ENCODE results near the gene OR2A12. TPM values are rescaled to one million over a fixed set of nuclear protein-coding genes. Genes with fewer than 3 reads are reported as not detected.

The OR2A12 gene
- total and polyA plus RNA-seq, 2 donors, result not detected

GRCh38 chr7:144063710-144064109 lies 22.4 kb upstream of the OR2A12 start:
- H3K27ac ChIP-seq (ENCODE audit: low read depth in 1 of 2, low read length in 1 of 2), result no peak overlapping the region
- H3K4me3 ChIP-seq (ENCODE audit: low read length in 2 of 2), result no peak overlapping the region
- WGBS, result 60% methylated on average over 3 of the region's 3 CpGs
- DNase-seq (ENCODE audit: low read depth in 6 of 9, low spot score in 9 of 9), result peak in 2 of 9 donors; percentile 4 to 6
- no peaks in the 10 kb centered on the region for H3K36me3 ChIP-seq (ENCODE audit: control insufficient read depth in 2 of 2, insufficient read depth in 2 of 2, low read length in 1 of 2)
- no peaks in the 10 kb centered on the region for H3K4me1 ChIP-seq (ENCODE audit: control insufficient read depth in 2 of 2, insufficient read depth in 2 of 2, low read length in 2 of 2)
- no peaks in the 10 kb centered on the region for H3K27me3 ChIP-seq (ENCODE audit: control insufficient read depth in 2 of 2, insufficient read depth in 1 of 2, low read length in 1 of 2)
- no peaks in the 10 kb centered on the region for H3K9me3 ChIP-seq (ENCODE audit: control insufficient read depth in 2 of 2, insufficient read depth in 1 of 2, low read length in 1 of 2)

GRCh38 chr7:144069511-144069910 lies 16.6 kb upstream of the OR2A12 start, which contains the start of gene OR2A25:
Gene OR2A25 (plus strand): TSS chr7:144069811. CDS start chr7:144074220, 4,409 bp downstream.
- 87% methylated on average over 1 of the region's 1 CpG for WGBS
- H3K9me3 ChIP-seq (ENCODE audit: control insufficient read depth in 2 of 2, insufficient read depth in 1 of 2, low read length in 1 of 2), result no peaks in the 10 kb centered on the region
- H3K4me3 ChIP-seq (ENCODE audit: low read length in 2 of 2), result no peak within 1 kb of the TSS
- no peak within 1 kb of the TSS for H3K27ac ChIP-seq (ENCODE audit: low read depth in 1 of 2, low read length in 1 of 2)
- H3K36me3 ChIP-seq (ENCODE audit: control insufficient read depth in 2 of 2, insufficient read depth in 2 of 2, low read length in 1 of 2), result no peaks in the 10 kb centered on the region
- H3K4me1 ChIP-seq (ENCODE audit: control insufficient read depth in 2 of 2, insufficient read depth in 2 of 2, low read length in 2 of 2), result no peaks in the 10 kb centered on the region
- no peak for DNase-seq (ENCODE audit: low read depth in 6 of 9, low spot score in 9 of 9)
- H3K27me3 ChIP-seq (ENCODE audit: control insufficient read depth in 2 of 2, insufficient read depth in 1 of 2, low read length in 1 of 2), result no peaks in the 10 kb centered on the region

- Histone ChIP-seq H3K27ac (ENCODE audit: low read depth in 1 of 2, low read length in 1 of 2) (no peak overlapping the region), H3K4me1 (ENCODE audit: control insufficient read depth in 2 of 2, insufficient read depth in 2 of 2, low read length in 2 of 2) (no peaks in the 10 kb centered on the region), H3K4me3 (ENCODE audit: low read length in 2 of 2) (no peak overlapping the region), H3K27me3 (ENCODE audit: control insufficient read depth in 2 of 2, insufficient read depth in 1 of 2, low read length in 1 of 2) (no peaks in the 10 kb centered on the region), H3K9me3 (ENCODE audit: control insufficient read depth in 2 of 2, insufficient read depth in 1 of 2, low read length in 1 of 2) (no peaks in the 10 kb centered on the region), H3K36me3 (ENCODE audit: control insufficient read depth in 2 of 2, insufficient read depth in 2 of 2, low read length in 1 of 2) (no peaks in the 10 kb centered on the region)
- 95% methylated on average over 2 of the region's 2 CpGs for WGBS
- DNase-seq (ENCODE audit: low read depth in 6 of 9, low spot score in 9 of 9), result no peak
Observed at GRCh38 chr7:144069953-144070352, 16.1 kb upstream of the OR2A12 start.

GRCh38 chr7:144074374-144074773 lies 11.7 kb upstream of the OR2A12 start:
- H3K4me1 ChIP-seq (ENCODE audit: control insufficient read depth in 2 of 2, insufficient read depth in 2 of 2, low read length in 2 of 2), result no peaks in the 10 kb centered on the region
- no peaks in the 10 kb centered on the region for H3K36me3 ChIP-seq (ENCODE audit: control insufficient read depth in 2 of 2, insufficient read depth in 2 of 2, low read length in 1 of 2)
- no peak overlapping the region for H3K4me3 ChIP-seq (ENCODE audit: low read length in 2 of 2)
- H3K27ac ChIP-seq (ENCODE audit: low read depth in 1 of 2, low read length in 1 of 2), result no peak overlapping the region
- H3K27me3 ChIP-seq (ENCODE audit: control insufficient read depth in 2 of 2, insufficient read depth in 1 of 2, low read length in 1 of 2), result no peaks in the 10 kb centered on the region
- 95% methylated on average over 8 of the region's 8 CpGs for WGBS
- H3K9me3 ChIP-seq (ENCODE audit: control insufficient read depth in 2 of 2, insufficient read depth in 1 of 2, low read length in 1 of 2), result no peaks in the 10 kb centered on the region
- DNase-seq (ENCODE audit: low read depth in 6 of 9, low spot score in 9 of 9), result no peak

GRCh38 chr7:144086730-144087129 lies 652 bp downstream of the OR2A12 start:
- 86% methylated on average over 4 of the region's 4 CpGs for WGBS
- H3K4me1 ChIP-seq (ENCODE audit: control insufficient read depth in 2 of 2, insufficient read depth in 2 of 2, low read length in 2 of 2), result no peaks in the 10 kb centered on the region

GRCh38 chr7:144087230-144087629 lies 1.2 kb downstream of the OR2A12 start:
- Histone ChIP-seq H3K9me3 (ENCODE audit: control insufficient read depth in 2 of 2, insufficient read depth in 1 of 2, low read length in 1 of 2) (no peaks in the 10 kb centered on the region), H3K4me3 (ENCODE audit: low read length in 2 of 2) (no peak overlapping the region), H3K27ac (ENCODE audit: low read depth in 1 of 2, low read length in 1 of 2) (no peak overlapping the region), H3K4me1 (ENCODE audit: control insufficient read depth in 2 of 2, insufficient read depth in 2 of 2, low read length in 2 of 2) (no peaks in the 10 kb centered on the region), H3K36me3 (ENCODE audit: control insufficient read depth in 2 of 2, insufficient read depth in 2 of 2, low read length in 1 of 2) (no peaks in the 10 kb centered on the region), H3K27me3 (ENCODE audit: control insufficient read depth in 2 of 2, insufficient read depth in 1 of 2, low read length in 1 of 2) (no peaks in the 10 kb centered on the region)
- no peak for DNase-seq (ENCODE audit: low read depth in 6 of 9, low spot score in 9 of 9)
- 99% methylated on average over 1 of the region's 1 CpG for WGBS

More at GRCh38 chr7:144086730-144087129, 652 bp downstream of the OR2A12 start:
- Histone ChIP-seq H3K4me3 (ENCODE audit: low read length in 2 of 2) (no peak overlapping the region), H3K27me3 (ENCODE audit: control insufficient read depth in 2 of 2, insufficient read depth in 1 of 2, low read length in 1 of 2) (no peaks in the 10 kb centered on the region), H3K36me3 (ENCODE audit: control insufficient read depth in 2 of 2, insufficient read depth in 2 of 2, low read length in 1 of 2) (no peaks in the 10 kb centered on the region), H3K9me3 (ENCODE audit: control insufficient read depth in 2 of 2, insufficient read depth in 1 of 2, low read length in 1 of 2) (no peaks in the 10 kb centered on the region), H3K27ac (ENCODE audit: low read depth in 1 of 2, low read length in 1 of 2) (no peak overlapping the region)
- no peak for DNase-seq (ENCODE audit: low read depth in 6 of 9, low spot score in 9 of 9)

- Histone ChIP-seq H3K4me3 (ENCODE audit: low read length in 2 of 2) (no peak overlapping the region), H3K36me3 (ENCODE audit: control insufficient read depth in 2 of 2, insufficient read depth in 2 of 2, low read length in 1 of 2) (no peaks in the 10 kb centered on the region), H3K9me3 (ENCODE audit: control insufficient read depth in 2 of 2, insufficient read depth in 1 of 2, low read length in 1 of 2) (no peaks in the 10 kb centered on the region), H3K4me1 (ENCODE audit: control insufficient read depth in 2 of 2, insufficient read depth in 2 of 2, low read length in 2 of 2) (no peaks in the 10 kb centered on the region), H3K27me3 (ENCODE audit: control insufficient read depth in 2 of 2, insufficient read depth in 1 of 2, low read length in 1 of 2) (no peaks in the 10 kb centered on the region), H3K27ac (ENCODE audit: low read depth in 1 of 2, low read length in 1 of 2) (no peak overlapping the region)
- DNase-seq (ENCODE audit: low read depth in 6 of 9, low spot score in 9 of 9), result no peak
- 95% methylated on average over 3 of the region's 3 CpGs for WGBS
Observed at GRCh38 chr7:144090667-144091066, 4.6 kb downstream of the OR2A12 start.

GRCh38 chr7:144098776-144099175 lies 12.7 kb downstream of the OR2A12 start:
- H3K9me3 ChIP-seq (ENCODE audit: control insufficient read depth in 2 of 2, insufficient read depth in 1 of 2, low read length in 1 of 2), result no peaks in the 10 kb centered on the region
- DNase-seq (ENCODE audit: low read depth in 6 of 9, low spot score in 9 of 9), result no peak
- H3K36me3 ChIP-seq (ENCODE audit: control insufficient read depth in 2 of 2, insufficient read depth in 2 of 2, low read length in 1 of 2), result no peaks in the 10 kb centered on the region
- H3K27ac ChIP-seq (ENCODE audit: low read depth in 1 of 2, low read length in 1 of 2), result no peak overlapping the region
- H3K4me3 ChIP-seq (ENCODE audit: low read length in 2 of 2), result no peak overlapping the region
- no peaks in the 10 kb centered on the region for H3K4me1 ChIP-seq (ENCODE audit: control insufficient read depth in 2 of 2, insufficient read depth in 2 of 2, low read length in 2 of 2)
- no peaks in the 10 kb centered on the region for H3K27me3 ChIP-seq (ENCODE audit: control insufficient read depth in 2 of 2, insufficient read depth in 1 of 2, low read length in 1 of 2)

GRCh38 chr7:144100607-144101006 lies 14.5 kb downstream of the OR2A12 start:
- 33% methylated on average over 3 of the region's 3 CpGs for WGBS
- no peaks in the 10 kb centered on the region for H3K9me3 ChIP-seq (ENCODE audit: control insufficient read depth in 2 of 2, insufficient read depth in 1 of 2, low read length in 1 of 2)
- no peaks in the 10 kb centered on the region for H3K4me1 ChIP-seq (ENCODE audit: control insufficient read depth in 2 of 2, insufficient read depth in 2 of 2, low read length in 2 of 2)
- H3K27me3 ChIP-seq (ENCODE audit: control insufficient read depth in 2 of 2, insufficient read depth in 1 of 2, low read length in 1 of 2), result no peaks in the 10 kb centered on the region
- H3K4me3 ChIP-seq (ENCODE audit: low read length in 2 of 2), result no peak overlapping the region
- H3K27ac ChIP-seq (ENCODE audit: low read depth in 1 of 2, low read length in 1 of 2), result no peak overlapping the region
- DNase-seq (ENCODE audit: low read depth in 6 of 9, low spot score in 9 of 9), result no peak
- H3K36me3 ChIP-seq (ENCODE audit: control insufficient read depth in 2 of 2, insufficient read depth in 2 of 2, low read length in 1 of 2), result no peaks in the 10 kb centered on the region

- Histone ChIP-seq H3K4me3 (ENCODE audit: low read length in 2 of 2) (no peak overlapping the region), H3K27me3 (ENCODE audit: control insufficient read depth in 2 of 2, insufficient read depth in 1 of 2, low read length in 1 of 2) (no peaks in the 10 kb centered on the region), H3K36me3 (ENCODE audit: control insufficient read depth in 2 of 2, insufficient read depth in 2 of 2, low read length in 1 of 2) (no peaks in the 10 kb centered on the region), H3K27ac (ENCODE audit: low read depth in 1 of 2, low read length in 1 of 2) (no peak overlapping the region), H3K4me1 (ENCODE audit: control insufficient read depth in 2 of 2, insufficient read depth in 2 of 2, low read length in 2 of 2) (no peaks in the 10 kb centered on the region), H3K9me3 (ENCODE audit: control insufficient read depth in 2 of 2, insufficient read depth in 1 of 2, low read length in 1 of 2) (no peaks in the 10 kb centered on the region)
- no peak for DNase-seq (ENCODE audit: low read depth in 6 of 9, low spot score in 9 of 9)
Observed at GRCh38 chr7:144102041-144102440, 16.0 kb downstream of the OR2A12 start.

All from thymus (tissue), 11 donors.